ENCODE measurements around the gene ANGEL1.

DNA sequence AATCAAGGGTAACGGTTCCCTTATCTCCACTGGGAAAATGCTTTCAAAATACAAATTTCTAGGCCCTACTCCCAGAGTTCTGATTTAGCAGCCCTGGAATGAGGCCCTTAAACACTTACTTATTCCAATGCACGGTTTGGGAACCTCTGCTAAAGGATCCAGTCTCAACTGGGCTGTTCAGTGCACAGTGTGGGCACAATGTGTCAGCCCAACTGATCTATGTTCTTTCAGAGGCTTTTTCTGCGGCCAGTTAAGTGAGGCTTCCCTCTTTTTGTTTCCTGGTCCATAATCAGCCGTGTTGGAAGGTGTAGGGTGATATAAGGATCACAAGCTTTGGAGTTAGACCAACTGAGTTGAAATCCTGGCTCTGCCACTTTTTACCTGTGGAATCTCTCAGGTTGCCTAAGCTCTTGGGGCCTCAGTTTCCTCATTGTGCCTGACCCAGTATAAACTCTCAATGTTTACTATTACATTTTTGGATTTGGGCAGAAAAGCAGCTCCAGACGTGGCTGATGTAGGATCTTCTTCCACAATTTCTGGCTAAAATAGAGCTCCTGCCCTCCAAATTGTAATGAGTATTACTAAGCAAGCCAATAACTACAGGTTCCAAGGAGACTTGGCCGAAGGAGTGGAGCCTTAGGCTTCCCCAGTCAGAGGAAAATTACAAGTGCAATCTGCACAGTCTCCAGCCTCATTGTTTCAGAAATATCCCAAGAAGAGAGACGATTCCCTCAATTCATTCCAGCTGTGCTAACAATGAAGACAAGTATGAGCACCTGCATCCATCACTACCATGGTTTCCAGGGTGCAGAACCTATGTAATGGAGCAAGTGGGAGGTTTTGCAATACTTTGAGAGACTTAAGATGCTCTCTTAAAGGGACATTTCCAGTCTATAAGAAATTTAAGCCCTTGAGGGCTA, 2.3 kb upstream of the ANGEL1 start:
- no peak for TF ChIP-seq POLR2A (IDR thresholded peaks at IDR 0.05)
- TF ChIP-seq, protein P1, sequence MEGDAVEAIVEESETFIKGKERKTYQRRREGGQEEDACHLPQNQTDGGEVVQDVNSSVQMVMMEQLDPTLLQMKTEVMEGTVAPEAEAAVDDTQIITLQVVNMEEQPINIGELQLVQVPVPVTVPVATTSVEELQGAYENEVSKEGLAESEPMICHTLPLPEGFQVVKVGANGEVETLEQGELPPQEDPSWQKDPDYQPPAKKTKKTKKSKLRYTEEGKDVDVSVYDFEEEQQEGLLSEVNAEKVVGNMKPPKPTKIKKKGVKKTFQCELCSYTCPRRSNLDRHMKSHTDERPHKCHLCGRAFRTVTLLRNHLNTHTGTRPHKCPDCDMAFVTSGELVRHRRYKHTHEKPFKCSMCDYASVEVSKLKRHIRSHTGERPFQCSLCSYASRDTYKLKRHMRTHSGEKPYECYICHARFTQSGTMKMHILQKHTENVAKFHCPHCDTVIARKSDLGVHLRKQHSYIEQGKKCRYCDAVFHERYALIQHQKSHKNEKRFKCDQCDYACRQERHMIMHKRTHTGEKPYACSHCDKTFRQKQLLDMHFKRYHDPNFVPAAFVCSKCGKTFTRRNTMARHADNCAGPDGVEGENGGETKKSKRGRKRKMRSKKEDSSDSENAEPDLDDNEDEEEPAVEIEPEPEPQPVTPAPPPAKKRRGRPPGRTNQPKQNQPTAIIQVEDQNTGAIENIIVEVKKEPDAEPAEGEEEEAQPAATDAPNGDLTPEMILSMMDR (IDR thresholded peaks at IDR 0.05), result no peak

Measured in heart left ventricle (tissue), 13 donors.